Activated CD4-positive, alpha-beta T cell treated with anti-CD3 and anti-CD28 coated beads for 4 hours (primary cell): Measurements from ENCODE around the gene ETS2.

Experiments
- DNase-seq, 2 donors: peaks; one replicate each; pipeline ENCODE4 v3.0.0-alpha.2; 2020

ETS2 gene

DNA sequence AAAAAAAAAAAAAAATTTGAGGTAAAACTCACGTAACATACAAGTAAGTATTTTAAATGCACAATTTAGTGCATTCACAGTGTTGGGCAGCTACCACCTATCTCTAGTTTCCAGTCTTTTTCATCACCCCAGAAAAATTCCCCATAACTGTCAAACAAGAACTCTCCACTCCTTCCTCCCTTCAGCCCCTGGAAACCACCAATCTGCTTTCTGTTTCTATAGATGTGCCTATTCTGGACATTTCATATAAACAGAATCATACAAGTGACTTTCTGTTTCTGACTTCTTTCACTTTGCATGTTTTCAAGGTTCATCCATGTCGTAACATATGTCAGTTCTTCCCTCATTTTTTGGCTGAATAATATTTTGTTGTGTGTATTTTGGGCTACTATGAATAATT, 24.9 kb upstream of the ETS2 start:
- no peak for DNase-seq

- no peak for DNase-seq
These were observed 21.1 kb upstream of the ETS2 start for GRCh38 chr21:38784458-38785266.

GRCh38 chr21:38785483-38785882, 20.2 kb upstream of the ETS2 start:
- DNase-seq, result no peak

DNA sequence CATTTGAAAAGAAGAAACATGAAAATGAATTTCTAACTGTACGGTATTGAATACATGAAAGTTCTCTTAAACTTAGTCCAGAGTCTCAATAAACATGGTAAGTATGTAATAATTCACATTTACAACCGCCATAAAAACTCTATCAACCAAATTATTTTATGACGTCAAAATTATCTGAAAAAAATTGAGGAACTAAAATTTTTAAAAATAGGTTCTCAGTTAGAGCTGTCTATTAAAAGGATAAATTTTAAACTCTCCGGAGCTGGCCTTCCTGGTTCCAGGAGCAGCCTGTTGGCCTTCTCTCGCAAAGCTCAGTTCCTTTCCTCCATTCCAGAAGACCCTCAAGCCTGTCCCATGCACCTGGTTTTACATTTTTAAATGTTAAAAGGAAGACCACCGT, 18.7 kb upstream of the ETS2 start:
- DNase-seq, result no peak

DNA sequence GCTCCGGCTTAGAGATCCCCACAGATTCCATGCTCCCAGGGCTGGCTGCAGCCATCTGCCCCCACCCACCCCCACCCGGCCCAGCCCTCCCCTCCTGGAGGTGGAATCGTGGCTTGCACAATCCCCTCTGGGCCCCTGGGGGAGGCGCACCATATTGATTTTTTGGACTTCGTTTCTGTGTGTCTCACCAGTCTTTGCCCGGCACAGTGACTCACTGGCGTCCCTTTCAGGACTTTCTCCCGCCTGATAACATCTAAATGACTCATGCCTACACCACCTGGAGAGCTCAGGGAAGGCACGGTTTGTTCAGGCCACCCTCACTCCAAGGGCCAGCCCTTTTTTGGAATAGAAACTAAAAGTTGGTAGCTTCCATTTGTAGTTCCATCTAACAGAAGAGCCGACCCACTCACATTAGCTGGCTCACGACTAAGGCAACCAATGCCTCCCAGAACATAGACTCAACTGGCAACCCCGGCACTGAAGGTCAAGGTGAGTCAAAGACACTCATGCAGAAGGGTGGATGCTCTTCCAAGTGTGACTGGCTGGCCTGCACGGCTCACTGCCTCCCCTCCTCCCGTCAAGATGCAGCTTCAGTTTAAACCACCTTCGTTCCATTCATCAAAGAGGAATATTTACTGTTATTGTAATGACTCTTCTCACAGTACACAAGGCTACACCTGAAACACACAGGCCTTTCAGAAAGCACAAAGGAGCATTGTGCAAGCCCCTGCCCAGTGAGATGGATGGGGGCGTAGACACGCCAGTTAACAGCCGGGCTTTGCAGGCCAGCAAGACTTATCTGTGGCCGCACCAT, 18.1 kb upstream of the ETS2 start:
- no peak for DNase-seq

DNA sequence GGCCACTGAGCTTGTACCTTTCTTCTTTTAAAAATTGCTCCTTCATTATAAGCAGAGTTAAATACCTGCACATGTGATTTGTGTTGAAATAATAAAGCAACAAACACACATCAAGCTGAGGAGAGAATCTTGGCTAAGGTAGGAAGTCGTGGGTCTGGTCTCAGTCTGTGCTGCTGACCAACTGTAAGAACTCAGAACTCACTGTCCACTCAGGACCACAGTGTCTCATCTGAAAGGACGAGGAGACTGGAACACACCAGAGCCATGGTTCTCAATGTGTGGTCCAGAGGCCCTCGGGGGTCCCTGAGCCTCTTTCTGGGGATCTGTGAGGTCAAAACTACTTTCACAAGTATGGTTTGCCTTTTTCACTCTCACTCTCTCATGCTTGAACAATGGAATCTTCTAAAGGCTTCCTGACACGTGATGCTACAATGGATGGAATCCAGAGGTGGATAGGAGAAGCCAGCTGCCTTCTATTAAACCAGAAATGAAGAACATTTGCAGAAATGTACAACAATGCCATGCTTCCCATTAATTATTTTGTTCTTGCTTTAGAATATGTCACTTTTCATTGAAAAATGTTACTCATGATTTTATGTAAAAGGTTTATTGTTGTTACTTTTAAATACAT, 17.3 kb upstream of the ETS2 start:
- no peak for DNase-seq

DNA sequence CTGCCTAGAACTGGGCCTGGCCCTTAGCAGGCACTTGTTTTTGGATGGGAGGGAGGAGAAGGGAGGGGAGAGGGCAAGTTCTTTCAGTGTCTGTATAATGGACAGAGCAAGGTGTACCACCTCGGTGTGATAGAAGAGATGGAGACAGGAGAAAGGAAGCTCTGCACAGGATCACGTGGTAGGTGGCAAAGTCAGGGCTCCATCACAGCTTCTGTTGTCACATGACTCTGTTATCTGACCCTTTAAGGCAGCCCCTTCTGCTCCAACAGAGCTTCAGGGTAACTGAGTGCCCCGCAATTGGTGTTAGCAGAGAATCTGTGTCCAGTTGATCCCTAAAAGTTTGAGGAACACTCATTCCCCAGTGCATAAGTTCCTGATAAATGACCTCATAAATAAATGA, 16.5 kb upstream of the ETS2 start:
- DNase-seq, result no peak

GRCh38 chr21:38790059-38790458, 15.7 kb upstream of the ETS2 start:
- DNase-seq, result no peak

- no peak for DNase-seq
These were observed 14.8 kb upstream of the ETS2 start for GRCh38 chr21:38790961-38791360.

DNA sequence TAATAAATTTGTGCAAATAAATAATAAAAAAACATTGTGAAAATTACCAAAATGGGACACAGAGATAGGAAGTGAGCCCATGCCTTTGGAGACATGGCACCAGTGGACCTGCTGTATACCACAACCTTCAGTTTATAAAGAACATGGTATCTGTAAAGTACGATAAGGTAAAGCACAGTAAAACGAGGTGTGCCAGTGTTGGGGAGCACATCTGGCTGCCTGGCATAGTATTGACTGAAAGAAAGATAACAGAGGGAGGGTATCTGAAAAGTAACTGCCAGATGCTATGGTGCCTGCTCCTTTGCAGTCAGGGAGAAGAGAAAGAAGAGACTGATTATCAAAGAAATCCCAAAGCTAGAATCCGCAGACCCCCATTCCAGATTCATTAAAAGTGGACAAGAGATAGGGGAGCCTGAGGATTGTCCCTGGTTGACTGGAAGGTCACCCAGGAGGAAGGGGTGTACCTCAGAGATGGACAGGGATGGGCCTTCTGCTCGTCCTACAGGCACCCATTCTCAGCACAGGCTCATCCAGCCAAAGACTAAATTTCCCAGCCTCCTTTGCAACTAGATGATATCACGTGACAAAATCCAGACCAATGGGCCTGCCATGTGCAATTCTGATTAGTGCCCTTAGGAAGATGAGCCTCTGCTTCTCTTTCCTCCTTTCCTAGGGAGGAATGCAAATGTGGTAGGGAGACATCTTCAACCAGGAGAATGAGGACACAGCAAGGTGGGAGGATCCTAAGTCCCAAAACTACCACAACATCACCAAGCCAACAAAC, 12.9 kb upstream of the ETS2 start:
- no peak for DNase-seq

DNA sequence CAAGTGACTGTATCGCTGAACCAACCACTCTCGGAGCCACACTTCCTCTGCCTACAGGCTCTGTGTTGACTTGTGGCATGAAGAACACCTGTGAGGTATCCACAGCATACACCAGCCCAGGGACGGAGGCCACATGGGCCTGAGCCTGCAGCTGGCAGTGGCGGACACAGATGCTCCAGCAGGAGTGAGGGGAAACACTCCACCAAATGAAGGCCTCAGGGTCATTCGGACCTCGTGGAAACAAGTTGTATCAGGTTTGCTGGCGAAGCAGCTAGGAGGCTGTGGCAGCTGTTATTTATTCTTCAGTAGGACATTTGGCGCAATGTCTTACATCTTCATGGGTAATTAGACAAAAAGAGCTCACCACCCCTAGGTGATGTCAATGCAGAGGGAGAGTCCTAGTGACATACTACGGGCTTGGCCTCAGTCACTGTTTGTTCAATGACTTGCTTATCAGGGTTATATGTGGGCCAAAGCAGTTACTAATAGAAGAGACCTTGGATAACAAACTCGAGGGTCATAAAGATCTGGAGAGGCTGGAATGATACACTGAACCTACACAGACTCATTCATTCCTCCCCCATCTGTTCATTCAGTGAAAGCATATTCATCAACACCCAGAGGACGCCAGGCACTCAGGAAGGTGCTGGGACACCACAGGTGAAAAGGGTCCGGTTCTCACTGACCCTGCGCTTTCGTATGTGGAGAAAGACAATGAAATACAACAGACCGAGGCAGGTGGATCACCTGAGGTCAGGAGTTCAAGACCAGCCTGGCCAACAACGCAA, 11.6 kb upstream of the ETS2 start:
- no peak for DNase-seq

DNA sequence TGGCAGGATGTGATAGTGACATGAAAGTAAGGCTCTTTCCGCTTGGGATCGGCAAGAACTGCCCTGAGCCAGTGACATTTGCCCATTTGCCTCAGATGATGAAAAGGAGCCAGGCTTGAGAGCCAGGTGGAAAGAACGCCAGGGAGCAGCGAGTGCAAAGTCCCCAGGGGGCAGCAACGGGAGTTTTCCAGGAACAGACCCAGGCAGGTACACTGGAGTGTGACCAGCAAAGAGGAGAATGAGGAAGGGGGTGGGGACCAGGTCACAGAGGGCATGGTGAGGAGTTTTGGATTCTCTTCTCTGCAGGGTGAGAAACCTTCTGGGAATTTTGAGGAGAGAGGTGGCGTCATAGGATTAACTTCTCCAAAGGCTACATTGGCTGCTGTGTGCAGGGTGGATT, 10.8 kb upstream of the ETS2 start:
- no peak for DNase-seq

GRCh38 chr21:38795475-38795874, 10.3 kb upstream of the ETS2 start:
- DNase-seq, result no peak

- DNase-seq, result no peak
These were observed 9.3 kb upstream of the ETS2 start for GRCh38 chr21:38796424-38796823.

GRCh38 chr21:38797470-38797869, 8.3 kb upstream of the ETS2 start:
- no peak for DNase-seq

- DNase-seq, result no peak
These were observed 7.6 kb upstream of the ETS2 start for GRCh38 chr21:38798081-38798480.

DNA sequence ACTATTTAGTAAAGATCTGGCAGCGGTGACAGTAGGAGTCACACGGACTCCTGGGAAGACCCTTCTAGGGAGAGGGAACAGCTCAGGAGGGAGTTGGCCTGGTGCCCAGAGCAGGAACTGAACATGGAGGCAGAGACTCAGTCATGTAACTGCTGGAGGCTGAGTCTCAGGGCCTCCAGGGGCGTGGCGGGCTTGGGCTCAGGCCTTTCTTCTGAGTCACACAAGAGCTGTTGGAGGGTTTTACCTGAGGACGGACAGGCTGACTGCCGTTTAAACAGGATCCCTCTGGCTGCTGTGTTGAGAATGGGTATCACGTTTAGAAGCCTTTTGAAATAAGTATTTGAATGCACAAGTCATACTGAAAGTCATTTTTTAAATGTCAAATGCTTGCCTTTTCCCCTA, 7.2 kb upstream of the ETS2 start:
- DNase-seq, result no peak

GRCh38 chr21:38800046-38800758, 5.5 kb upstream of the ETS2 start:
- DNase-seq, result no peak

DNA sequence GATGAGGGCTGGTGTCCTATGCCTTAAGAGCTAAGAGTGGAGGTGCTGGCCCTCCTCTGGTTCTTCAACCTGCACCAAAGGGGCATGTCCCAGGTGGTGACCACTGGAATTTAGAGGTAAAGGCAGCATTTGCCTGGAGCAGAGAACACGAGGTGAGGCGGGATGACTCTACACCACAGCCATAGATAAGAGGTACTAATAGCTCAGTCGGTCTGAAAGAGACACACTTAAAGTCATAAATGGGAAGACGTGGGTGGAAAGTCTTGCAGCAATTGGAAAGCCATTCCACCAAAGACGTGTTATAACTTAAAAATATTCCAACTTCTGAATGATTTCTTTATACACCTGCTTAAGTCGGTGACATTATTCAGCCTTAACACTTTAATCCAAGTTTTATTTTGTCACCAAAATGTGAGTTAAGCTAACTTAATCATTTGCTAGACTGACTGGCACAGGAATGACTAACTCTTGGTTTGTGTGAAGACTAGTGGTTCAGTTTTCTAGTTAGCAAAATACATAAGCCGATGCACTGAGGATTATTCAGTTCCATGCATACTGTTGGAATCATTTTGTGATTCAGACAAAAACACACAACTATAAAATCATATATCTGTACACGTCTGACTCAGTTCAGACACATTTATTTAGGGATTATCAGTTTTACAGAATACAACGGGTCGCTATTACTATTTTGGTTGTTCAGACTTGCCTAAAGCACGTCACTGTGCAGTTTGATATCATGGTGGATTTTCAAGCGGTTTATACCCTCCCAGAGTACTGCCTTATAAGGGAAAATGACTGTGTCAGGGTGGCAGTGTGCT, 4.6 kb upstream of the ETS2 start:
- DNase-seq, result no peak
